GM23338 (cell line): Measurements from ENCODE around the gene PTRH2.

ENCODE experiments used
- CREB1 ChIP-seq: fragments of 250-450 bp; sonication (Bioruptor Pico); IDR thresholded peaks from 2 replicates; pipeline ENCODE4 v1.5.0; 2020; ENCODE audit warnings: low read depth, mild to moderate bottlenecking, moderate library complexity
- CTCF ChIP-seq, 2 experiments: fragments of 200-600 bp in 1 of 2; sonication (generic) in 1 of 2; conservative IDR thresholded peaks; 2 replicates each; pipeline versions ENCODE4 v1.5.1 to v1.6.1; 2016 to 2017; ENCODE audit warnings: antibody characterized with exemption in 2 of 2, low read depth in 2 of 2, mild to moderate bottlenecking in 2 of 2, moderate library complexity in 1 of 2
- EZH2 ChIP-seq: fragments of 200-600 bp; sonication (generic); IDR thresholded peaks from one replicate; pipeline ENCODE4 v1.8.0; 2017; ENCODE audit warnings: antibody characterized with exemption, mild to moderate bottlenecking, low read depth; ENCODE audit not compliant: unreplicated experiment
- EZH2phosphoT487 ChIP-seq: fragments of 200-600 bp; sonication (generic); IDR thresholded peaks from one replicate; pipeline ENCODE4 v1.8.1; 2018; ENCODE audit warnings: antibody characterized with exemption; ENCODE audit not compliant: unreplicated experiment
- POLR2AphosphoS5 ChIP-seq: IDR thresholded peaks from 2 replicates; pipeline ENCODE4 v1.6.1; 2016; ENCODE audit warnings: antibody characterized with exemption, low read depth
- REST ChIP-seq: IDR thresholded peaks from one replicate; pipeline ENCODE4 v1.6.1; 2018; ENCODE audit warnings: antibody characterized with exemption; ENCODE audit not compliant: unreplicated experiment
- ZNF331 ChIP-seq: fragments of 250-450 bp; sonication (Bioruptor Pico); IDR thresholded peaks from 2 replicates; pipeline ENCODE4 v1.5.0; 2020; ENCODE audit warnings: low read depth, mild to moderate bottlenecking, moderate library complexity

- TF ChIP-seq EZH2 (no peak), REST (no peak), CREB1 (CRISPR knock-in tag) (no peak), CTCF (conservative IDR thresholded peaks at IDR 0.05; ENCODE audit: low read depth in 2 of 2) (no peak), ZNF331 (CRISPR knock-in tag) (no peak), POLR2AphosphoS5 (no peak), EZH2phosphoT487 (no peak)
Observed at GRCh38 chr17:59688496-59688895, 18.7 kb downstream of the PTRH2 start.
